Fibroblast of lung (primary cell): Measurements from ENCODE around the gene STK32C. TPM values are rescaled to one million over a fixed set of nuclear protein-coding genes. Genes with fewer than 3 reads are reported as not detected.

Experiments
- DNase-seq, 2 donors: peaks; one replicate each; pipeline versions ENCODE4 v3.0.0 to v3.0.0-alpha.2; 2010; ENCODE audit warnings: low read depth in 2 of 2
- H2AFZ ChIP-seq: 2 replicates; pipeline ENCODE4 v1.5.1; 2012; ENCODE audit warnings: low read length, control low read depth, inconsistent platforms
- H3K27ac ChIP-seq: 2 replicates; pipeline ENCODE4 v1.5.1; 2011; ENCODE audit warnings: low read length, control low read depth; ENCODE audit not compliant: insufficient read depth
- H3K27me3 ChIP-seq: 2 replicates; pipeline ENCODE4 v1.5.1; 2011; ENCODE audit warnings: mild to moderate bottlenecking, low read length; ENCODE audit not compliant: control insufficient read depth, insufficient read depth
- H3K36me3 ChIP-seq: 2 replicates; pipeline ENCODE4 v1.5.1; 2011; ENCODE audit warnings: low read length; ENCODE audit not compliant: control insufficient read depth, insufficient read depth
- H3K4me1 ChIP-seq: 2 replicates; pipeline ENCODE4 v1.5.1; 2011; ENCODE audit warnings: low read length; ENCODE audit not compliant: control insufficient read depth, insufficient read depth; ENCODE audit errors: extremely low read depth
- H3K4me2 ChIP-seq: 2 replicates; pipeline ENCODE4 v1.5.1; 2011; ENCODE audit warnings: low read length, control low read depth; ENCODE audit not compliant: insufficient read depth; ENCODE audit errors: extremely low read depth
- H3K4me3 ChIP-seq, 4 experiments: fragments of 200-600 bp in 1 of 4; sonication (generic) in 1 of 4; replicated peaks in 1 of 4; 2 replicates each; pipeline ENCODE4 v1.5.1; 2011 to 2016; ENCODE audit warnings: low read length in 4 of 4, low read depth in 3 of 4, mild to moderate bottlenecking in 3 of 4, control low read depth in 2 of 4, inconsistent platforms in 1 of 4, mixed read lengths in 1 of 4; ENCODE audit not compliant: insufficient read depth in 1 of 4; ENCODE audit errors: control extremely low read depth in 1 of 4
- H3K79me2 ChIP-seq: 2 replicates; pipeline ENCODE4 v1.5.1; 2012; ENCODE audit warnings: mild to moderate bottlenecking, low read length, inconsistent platforms; ENCODE audit not compliant: control insufficient read depth, insufficient read depth
- H3K9ac ChIP-seq: 2 replicates; pipeline ENCODE4 v1.5.1; 2011; ENCODE audit warnings: mild to moderate bottlenecking, low read length, control low read depth; ENCODE audit not compliant: insufficient read depth
- H3K9me3 ChIP-seq: 2 replicates; pipeline ENCODE4 v1.5.1; 2012; ENCODE audit warnings: low read depth, low read length; ENCODE audit not compliant: control insufficient read depth, insufficient read depth
- H4K20me1 ChIP-seq: 2 replicates; pipeline ENCODE4 v1.5.1; 2011; ENCODE audit warnings: low read length; ENCODE audit not compliant: control insufficient read depth, insufficient read depth; ENCODE audit errors: extremely low read depth
- CTCF ChIP-seq, 2 donors: IDR thresholded peaks in 1 of 2; conservative IDR thresholded peaks in 1 of 2; 1 replicate in 1 of 2; 2 replicates in 1 of 2; pipeline ENCODE4 v1.5.1; 2011 to 2012; ENCODE audit warnings: low read length in 2 of 2, control low read depth in 1 of 2, inconsistent platforms in 1 of 2, low read depth in 1 of 2, mild to moderate bottlenecking in 1 of 2
- EZH2 ChIP-seq: IDR thresholded peaks from 2 replicates; pipeline ENCODE4 v1.5.1; 2012; ENCODE audit warnings: low read length, control low read depth, mild to moderate bottlenecking; ENCODE audit errors: missing control alignments
- polyA plus RNA-seq, 2 donors: library from polyadenylated mRNA; depleted of rRNA in 1 of 2; stranded (reverse) in 1 of 2; unstranded in 1 of 2; fragments of >200 nt; gene quantifications; 2 replicates each; pipeline ENCODE4 v1.2.1, GENCODE V29; 2011 to 2012; ENCODE audit warnings: missing spikeins in 1 of 2
- total RNA-seq: library from RNA; depleted of rRNA; stranded (reverse); fragments of >200 nt; gene quantifications from 2 replicates; pipeline ENCODE4 v1.2.1, GENCODE V29; 2014

The STK32C gene
- total and polyA plus RNA-seq, 2 donors (not counting 1 experiment from before 2014, with no cell fraction given) = 4.4 to 21.5 TPM

- TF ChIP-seq EZH2 (no peak), CTCF (conservative IDR thresholded peaks at IDR 0.05 in 1 of 2, IDR thresholded peaks at IDR 0.05 in 1 of 2; ENCODE audit: low read depth in 1 of 2, low read length in 2 of 2) (no peak)
- H3K79me2 ChIP-seq = no peaks in the 10 kb centered on the region
- H3K4me3 ChIP-seq = no peak overlapping the region
- no peaks in the 10 kb centered on the region for H4K20me1 ChIP-seq
- H3K4me2 ChIP-seq = peak overlapping the region; percentile 15
- no peak overlapping the region for H2AFZ ChIP-seq
- no peaks in the 10 kb centered on the region for H3K36me3 ChIP-seq
- peaks cover 2% of the 10 kb centered on the region for H3K4me1 ChIP-seq
- H3K27me3 ChIP-seq = no peaks in the 10 kb centered on the region
- peak in 1 of 2 donors; percentile 43 for DNase-seq
- H3K27ac ChIP-seq = no peak overlapping the region
- H3K9me3 ChIP-seq = no peaks in the 10 kb centered on the region
- no peak overlapping the region for H3K9ac ChIP-seq
These were observed 29.2 kb upstream of the STK32C start for GRCh38 chr10:132336919-132337407.

GRCh38 chr10:132336064-132336746, 28.5 kb upstream of the STK32C start:
- Histone ChIP-seq H4K20me1 (no peaks in the 10 kb centered on the region), H3K27me3 (no peaks in the 10 kb centered on the region), H3K36me3 (no peaks in the 10 kb centered on the region), H3K4me2 (no peak overlapping the region), H3K4me1 (peaks cover 2% of the 10 kb centered on the region), H3K9me3 (no peaks in the 10 kb centered on the region), H3K79me2 (peaks cover 4% of the 10 kb centered on the region), H2AFZ (no peak overlapping the region), H3K4me3 (no peak overlapping the region), H3K27ac (no peak overlapping the region), H3K9ac (no peak overlapping the region)
- DNase-seq = no peak
- TF ChIP-seq EZH2 = no peak
- no peak for TF ChIP-seq CTCF (conservative IDR thresholded peaks at IDR 0.05 in 1 of 2, IDR thresholded peaks at IDR 0.05 in 1 of 2; ENCODE audit: low read depth in 1 of 2, low read length in 2 of 2)

- Histone ChIP-seq H3K4me3 (no peak overlapping the region), H3K9ac (no peak overlapping the region), H3K4me2 (no peak overlapping the region), H3K79me2 (peaks cover 12% of the 10 kb centered on the region), H3K36me3 (no peaks in the 10 kb centered on the region), H3K9me3 (no peaks in the 10 kb centered on the region), H3K4me1 (peaks cover 2% of the 10 kb centered on the region), H4K20me1 (no peaks in the 10 kb centered on the region), H3K27ac (no peak overlapping the region), H2AFZ (no peak overlapping the region), H3K27me3 (no peaks in the 10 kb centered on the region)
- TF ChIP-seq EZH2 (no peak), CTCF (conservative IDR thresholded peaks at IDR 0.05 in 1 of 2, IDR thresholded peaks at IDR 0.05 in 1 of 2; ENCODE audit: low read depth in 1 of 2, low read length in 2 of 2) (no peak)
- no peak for DNase-seq
These were observed 27.7 kb upstream of the STK32C start for GRCh38 chr10:132335189-132336063.
